ENCODE measurements around the gene ZNF302.
"Not testable (repeated sequence)": the region's sequence is repeated elsewhere in the genome, so short reads cannot be mapped to it uniquely, and the experiment has no call there.

The ZNF302 gene

DNA sequence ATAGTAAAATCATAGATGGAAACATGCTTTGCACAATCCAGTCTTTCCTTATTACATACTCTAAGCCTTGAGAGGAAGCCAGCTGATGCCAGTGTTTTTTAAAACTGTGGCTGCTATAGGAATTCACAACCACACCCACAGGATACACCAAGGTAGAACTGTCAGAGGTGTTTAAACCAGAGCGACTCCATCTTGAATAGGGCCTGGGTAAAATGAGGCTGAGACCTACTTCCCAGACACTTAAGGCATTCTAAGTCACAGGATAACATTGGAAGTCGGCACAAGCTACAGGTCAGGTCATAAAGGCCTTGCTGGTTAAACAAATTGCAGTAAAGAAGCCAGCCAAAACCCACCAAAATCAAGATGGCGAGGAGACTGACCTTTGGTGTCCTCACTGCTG is 2.2 kb upstream of the ZNF302 start:
- DNase-seq = no peak

DNA sequence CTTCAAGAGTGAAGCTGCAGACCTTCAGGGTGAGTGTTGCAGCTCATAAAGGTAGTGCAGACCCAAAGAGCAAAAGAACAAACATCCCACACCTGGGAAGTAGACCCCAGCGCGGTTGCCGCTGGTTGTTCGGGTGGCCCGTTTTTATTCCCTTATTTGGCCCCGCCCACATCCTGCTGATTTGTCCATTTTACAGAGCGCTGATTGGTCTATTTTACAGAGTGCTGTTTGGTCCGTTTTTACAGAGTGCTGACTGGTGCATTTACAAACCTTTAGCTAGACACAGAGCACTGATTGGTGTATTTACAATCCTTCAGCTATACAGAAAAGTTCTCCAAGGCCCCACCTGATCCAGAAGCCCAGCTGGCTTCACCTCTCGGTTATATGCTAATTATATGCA is 1.6 kb upstream of the ZNF302 start:
- no peak for DNase-seq

DNA sequence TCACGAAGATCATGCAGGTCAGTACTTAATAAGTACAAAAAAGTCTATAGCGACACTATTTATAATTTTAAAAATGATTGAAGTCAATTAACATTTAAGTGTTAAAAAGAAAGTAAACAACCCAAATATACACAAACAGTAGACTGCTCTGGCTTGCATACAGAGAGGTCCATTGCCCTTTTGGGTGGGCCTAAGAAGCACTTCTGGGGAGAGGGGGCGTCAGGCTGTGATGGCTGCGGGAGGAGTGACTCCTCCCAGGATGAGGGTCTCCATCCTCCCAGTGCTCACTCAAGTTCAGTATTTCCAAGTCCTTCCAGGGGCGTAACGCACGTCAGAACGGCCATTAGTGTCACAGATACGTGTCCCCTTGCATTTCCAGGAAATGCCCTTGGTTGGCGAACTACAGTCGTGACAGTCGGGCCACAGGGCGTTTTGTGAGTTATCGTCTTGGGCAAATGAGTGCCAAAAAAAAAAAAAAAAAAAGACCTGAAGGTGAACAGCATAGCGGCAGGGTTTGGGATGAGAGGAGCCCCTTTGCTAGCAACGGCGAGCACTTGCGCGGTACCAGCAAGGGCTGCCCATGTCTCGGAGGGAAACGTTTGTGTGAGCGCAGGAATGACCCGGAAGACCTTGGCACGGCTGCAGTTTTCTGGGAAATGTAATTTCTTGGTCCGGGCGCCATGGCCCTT is 637 bp upstream of the ZNF302 start, which contains the start of gene SCGB2B2:
SCGB2B2 (minus strand) TSS at position 463 of the 689 bp plus-strand sequence. CDS start 82,596 bp downstream, outside the sequence.
- DNase-seq = peak; percentile 93

DNA sequence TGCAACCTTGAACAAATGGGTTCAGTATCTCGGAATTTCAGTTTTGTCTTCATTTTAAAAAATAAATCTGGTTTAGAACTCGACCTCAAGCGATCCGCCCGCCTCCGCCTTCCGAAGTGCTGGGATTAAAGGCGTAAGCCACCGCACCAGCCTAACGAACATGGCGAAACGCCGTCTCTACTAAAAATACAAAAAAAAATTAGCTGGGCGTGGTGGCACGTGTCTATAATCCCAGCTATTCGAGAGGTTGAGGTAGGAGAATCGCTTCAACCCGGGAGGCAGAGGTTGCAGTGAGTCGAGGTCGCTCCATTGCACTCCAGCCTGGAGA is 571 bp downstream of the ZNF302 start:
- no peak for DNase-seq

DNA sequence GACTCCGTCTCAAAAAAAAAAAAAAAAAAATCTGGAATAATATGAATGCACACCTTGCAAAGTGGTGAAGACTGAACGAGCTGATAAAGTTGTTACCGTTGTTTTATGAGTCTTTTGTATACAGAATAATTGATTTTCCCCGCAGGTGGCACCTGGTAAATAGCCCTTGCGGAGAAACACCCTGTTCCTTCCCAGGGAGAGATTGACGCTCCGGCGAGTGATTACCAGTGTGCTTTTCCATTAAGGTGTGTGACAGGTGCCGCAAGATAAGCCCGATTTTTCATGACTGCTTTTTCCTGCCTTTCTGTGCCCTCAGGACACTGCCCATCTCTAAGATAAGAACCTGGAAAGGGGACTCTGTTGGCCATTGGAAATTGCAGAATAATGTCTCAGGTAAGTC is 943 bp downstream of the ZNF302 start:
- DNase-seq = no peak

DNA sequence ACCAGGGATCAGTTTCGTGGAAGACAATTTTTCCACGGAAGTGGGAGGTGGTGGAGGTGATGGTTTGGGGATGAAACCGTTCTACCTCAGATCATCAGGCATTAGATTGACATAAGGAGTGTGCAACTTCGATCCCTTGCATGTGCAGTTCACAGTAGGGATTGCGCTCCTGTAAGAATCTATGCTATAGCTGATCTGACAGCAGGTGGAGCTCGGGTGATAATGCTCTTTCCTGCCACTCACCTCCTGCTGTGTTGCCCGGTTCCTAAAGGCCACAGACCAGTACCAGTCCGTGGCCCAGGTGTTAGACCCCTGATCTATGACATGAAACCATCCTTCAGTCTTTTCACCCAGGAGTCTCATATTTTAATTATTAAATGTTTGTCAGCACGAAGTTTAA is 4.0 kb downstream of the ZNF302 start:
- DNase-seq = no peak

DNA sequence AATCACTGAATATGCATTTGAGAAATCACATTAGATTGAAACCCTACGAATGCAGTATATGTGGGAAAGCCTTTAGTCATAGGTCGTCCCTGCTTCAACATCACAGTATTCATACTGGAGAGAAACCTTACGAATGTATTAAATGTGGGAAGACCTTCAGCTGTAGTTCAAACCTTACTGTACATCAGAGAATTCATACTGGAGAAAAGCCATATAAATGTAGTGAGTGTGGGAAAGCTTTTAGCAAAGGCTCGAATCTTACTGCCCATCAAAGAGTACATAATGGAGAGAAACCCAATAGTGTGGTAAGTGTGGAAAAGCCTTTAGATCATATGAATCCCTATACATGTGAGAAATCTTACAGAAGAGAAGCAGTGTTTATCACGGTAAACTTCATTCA is 7.8 kb downstream of the ZNF302 start:
- DNase-seq = not testable (repeated sequence)

DNA sequence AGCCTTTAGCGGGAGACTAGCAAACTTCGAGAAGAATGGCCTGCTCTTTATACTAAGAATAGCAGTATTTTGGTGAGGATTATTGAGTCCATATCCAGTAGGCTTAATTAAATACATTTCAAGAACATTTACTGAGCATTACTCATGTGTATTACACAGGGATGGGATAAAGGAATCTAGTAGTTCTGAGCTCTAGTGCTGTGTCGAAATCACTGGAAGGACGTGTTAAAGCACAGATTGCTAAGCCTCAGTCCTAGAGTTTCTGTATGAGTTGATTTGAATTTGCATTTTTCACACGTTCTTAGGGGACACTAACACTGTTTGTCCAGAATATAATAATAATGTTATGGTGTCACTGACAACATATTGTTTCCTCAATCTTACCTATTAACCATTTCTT is 9.0 kb downstream of the ZNF302 start:
- no peak for DNase-seq

DNA sequence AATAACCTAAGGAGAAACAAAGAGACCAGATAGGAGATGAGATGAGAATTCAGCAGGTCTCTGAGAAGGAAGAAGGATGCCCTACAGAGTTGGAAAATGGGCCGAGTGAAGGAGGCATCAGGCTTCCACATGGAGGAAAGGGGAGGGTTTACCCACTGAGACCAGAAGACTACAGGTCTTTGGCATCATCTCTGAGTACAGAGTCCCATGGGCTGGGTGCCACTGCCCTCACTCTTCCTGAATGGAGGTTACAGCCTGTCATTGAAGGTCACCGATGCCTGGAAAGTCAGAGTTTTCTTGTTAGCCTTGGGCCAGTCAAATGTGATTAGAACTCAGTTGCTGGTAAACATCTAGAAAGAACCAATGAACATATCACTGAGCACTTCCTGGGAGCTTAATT is 9.9 kb downstream of the ZNF302 start:
- DNase-seq = no peak

DNA sequence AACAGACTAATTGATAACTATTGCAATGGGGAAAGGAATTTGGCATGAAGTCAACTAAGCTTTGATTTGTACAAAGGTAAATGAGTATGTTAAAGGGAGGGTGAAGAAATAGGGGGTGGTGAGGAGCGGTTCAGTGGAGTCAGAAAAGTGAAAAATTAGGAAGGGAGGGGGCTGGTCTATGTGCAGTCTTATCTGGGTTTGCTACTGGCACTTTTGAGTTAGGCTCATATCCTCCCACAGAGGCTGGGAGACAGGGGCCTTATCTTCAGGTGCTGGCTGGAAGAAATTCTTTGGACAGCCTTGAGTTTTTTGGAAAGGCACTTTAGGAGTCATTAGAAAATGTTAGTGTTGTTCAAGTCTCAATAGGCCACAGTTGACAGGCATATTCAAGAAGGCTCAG is 11.1 kb downstream of the ZNF302 start:
- DNase-seq = no peak

DNA sequence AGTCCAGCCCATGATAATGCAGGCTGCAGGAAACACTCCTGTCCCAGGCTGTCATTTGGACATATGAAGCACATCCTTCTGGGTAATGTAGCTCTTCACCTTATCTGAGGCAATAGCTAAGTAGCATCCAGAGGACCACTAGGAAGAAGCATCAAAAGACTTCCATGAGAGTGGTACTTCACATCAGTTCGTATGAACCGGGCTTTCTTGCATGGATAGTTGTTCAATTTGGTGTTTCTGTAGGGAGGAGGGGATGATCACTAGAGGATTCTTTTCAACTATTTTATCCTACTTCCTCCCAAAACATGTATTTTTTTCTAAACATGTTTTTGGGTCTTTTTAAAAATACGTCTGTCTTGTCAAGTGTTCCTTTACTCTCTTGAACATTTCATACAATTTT is 12.9 kb downstream of the ZNF302 start:
- DNase-seq = no peak

DNA sequence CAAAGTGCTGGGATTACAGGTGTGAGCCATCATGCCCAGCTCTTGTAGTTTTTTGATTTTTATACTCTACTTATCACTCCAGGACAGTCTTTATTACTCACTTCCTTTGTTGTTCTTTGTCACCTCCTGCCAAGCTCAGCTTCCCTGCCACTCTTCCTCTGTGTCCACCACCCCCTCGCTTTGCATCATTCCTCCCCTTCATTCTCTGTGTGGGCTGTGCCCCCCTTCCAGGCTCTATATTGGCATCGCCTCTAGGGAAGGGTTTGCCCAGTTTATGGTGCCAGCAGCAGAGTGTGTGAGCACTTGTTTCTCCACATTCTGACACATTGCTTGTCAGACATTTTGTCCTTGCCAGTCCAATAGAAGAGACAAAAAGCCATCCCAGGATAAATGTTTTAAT is 15.1 kb downstream of the ZNF302 start:
- no peak for DNase-seq

DNA sequence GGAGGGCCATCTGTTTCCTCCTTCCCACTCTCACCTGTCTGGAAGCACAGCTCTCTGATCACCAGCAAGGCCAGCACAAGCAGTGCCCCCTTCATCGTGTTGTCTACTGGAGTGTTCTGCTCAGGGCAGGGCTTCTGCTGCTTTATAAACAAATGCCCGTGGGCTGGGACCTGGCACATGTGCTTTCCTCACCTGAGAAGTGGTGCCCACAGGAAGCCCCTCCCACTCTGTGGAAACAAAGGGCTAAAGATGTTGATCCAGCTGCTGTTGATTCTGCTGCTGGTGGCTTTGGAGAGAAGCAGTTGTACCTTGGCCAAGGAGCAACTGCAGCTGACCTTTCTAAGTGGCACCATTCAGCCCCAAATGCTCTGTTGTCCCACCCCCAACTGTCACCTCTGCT is 30.2 kb downstream of the ZNF302 start:
- DNase-seq = no peak

DNA sequence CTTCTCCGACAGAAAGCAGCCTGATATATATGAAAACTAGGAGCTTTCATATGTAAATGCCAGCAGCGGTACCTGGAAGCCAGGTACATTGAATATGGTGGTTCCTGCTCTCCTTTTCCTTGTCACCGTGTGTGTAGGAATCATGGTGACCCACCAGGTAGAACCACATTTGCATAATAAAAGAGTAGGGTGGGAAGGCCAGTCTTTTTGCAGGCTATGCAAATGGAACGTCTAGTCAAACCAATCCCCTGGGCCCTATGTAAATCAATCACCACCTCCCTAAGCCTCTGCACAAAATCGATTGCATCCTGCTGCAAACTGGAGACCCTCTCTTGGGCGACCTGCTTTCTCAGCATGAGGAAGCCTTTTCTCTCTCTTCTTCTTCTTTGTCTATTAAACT is 34.4 kb downstream of the ZNF302 start:
- no peak for DNase-seq

DNA sequence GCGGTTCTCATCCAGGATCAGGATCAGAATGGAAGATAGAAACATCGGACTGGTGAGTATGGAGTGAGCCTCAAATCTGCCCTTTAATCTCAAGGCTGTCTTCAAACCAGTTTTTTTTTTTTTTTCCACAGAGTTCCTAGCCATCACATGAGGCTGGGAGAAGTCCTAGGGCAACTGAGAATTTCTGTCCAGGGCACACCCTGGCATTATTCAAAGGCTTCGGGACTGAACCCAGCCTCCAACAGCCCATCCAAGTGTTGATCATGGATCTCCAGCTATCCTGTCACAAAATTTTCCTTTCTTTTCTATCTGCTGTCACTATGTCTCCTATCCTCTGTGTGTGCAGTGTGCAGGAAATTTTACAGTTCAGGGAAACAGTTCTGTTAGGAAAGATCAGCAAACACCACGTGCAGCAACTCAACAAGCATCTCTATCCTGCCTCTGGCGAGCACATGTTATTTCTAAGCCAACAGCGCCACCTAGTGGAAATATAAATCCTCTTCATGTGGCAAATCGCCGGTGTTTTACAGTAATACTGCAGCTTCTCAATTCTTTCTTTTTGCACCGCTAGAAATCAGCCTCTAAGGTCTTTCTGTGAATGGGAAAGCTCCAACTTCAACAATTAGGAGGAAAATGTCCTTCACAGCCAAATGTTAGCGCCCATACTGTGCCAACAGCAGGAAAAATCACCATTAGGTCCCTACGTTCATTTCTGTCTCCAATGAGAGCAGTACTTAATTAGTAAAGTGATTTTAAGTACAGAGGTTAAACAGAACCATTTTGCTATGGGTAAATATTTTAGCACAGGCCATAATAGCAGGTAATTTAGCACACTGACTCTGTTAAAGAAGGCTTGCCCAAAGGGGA is 35.1 kb downstream of the ZNF302 start:
- peak; percentile 56 for DNase-seq

DNA sequence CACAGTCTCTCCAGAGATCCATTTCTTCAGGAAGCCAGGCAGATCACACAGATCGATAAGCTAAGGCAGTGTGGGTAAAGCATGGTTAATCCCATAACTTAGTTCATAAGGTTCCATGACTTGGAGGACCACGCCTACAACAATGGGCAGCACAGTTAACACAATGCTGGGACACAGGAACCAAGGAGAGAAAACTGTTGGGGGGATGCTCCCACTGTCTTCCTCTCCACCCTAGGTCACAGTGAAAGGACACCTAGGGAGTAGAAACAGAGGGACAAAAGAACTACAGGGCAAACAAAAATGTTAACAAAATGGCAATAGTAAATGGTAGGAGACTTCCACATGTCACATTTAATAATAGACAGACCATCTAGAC is 35.8 kb downstream of the ZNF302 start:
- no peak for DNase-seq

DNA sequence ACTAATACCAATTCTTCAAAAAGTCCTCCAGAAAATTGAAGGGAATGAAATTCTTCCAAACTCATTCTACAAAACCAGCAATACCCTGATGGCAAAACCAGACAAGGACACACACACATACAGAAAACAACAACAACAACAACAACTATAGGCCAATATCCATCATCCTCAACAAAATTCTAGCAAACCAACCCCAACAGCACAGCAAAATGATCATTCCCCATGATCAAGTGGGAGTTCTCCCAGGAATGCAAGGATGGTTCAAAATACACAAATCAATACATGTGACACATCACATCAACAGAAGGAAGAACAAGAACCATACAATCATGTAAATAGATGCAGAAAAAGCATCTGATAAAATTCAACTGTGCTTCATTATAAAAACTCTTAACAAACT is 37.9 kb downstream of the ZNF302 start:
- no peak for DNase-seq

DNA sequence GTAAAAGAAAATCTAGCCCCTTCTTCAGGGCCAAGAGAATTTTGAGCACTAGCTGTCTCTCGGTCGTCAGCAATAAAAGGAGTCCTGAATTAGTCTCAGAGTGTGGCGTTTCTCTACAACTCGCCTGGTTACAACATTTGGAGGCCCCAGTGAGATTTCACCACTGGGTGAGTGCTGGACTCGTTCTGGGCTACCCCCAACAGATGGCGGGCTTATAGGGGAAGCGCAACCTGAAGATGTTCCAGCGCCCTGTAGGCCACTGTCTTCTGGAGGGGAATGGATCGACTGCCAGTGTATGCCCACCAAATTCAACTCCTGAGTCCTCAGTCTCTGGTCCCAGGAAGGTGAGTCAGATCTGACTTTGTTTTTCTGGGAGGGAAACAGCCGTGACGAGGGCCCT is 44.9 kb downstream of the ZNF302 start:
- DNase-seq = no peak

DNA sequence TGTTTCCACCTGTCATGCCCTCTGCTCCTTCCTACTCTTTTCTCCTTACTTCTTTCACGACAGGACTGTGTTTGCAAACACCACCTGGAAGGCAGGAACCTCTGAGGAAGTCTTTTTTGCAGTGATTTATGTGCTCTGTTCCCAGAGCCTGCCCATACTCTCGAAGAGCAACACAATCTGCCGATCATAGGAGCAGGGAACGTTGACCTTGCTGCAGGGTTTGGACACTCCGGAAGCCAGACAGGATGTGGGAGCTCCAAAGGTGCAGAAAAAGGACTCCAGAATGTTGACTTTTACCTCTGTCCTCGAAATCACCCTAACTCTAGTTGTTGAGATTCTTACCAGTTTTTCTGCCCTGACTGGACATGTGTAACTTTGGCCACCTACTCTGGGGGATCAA is 47.9 kb downstream of the ZNF302 start:
- no peak for DNase-seq

DNA sequence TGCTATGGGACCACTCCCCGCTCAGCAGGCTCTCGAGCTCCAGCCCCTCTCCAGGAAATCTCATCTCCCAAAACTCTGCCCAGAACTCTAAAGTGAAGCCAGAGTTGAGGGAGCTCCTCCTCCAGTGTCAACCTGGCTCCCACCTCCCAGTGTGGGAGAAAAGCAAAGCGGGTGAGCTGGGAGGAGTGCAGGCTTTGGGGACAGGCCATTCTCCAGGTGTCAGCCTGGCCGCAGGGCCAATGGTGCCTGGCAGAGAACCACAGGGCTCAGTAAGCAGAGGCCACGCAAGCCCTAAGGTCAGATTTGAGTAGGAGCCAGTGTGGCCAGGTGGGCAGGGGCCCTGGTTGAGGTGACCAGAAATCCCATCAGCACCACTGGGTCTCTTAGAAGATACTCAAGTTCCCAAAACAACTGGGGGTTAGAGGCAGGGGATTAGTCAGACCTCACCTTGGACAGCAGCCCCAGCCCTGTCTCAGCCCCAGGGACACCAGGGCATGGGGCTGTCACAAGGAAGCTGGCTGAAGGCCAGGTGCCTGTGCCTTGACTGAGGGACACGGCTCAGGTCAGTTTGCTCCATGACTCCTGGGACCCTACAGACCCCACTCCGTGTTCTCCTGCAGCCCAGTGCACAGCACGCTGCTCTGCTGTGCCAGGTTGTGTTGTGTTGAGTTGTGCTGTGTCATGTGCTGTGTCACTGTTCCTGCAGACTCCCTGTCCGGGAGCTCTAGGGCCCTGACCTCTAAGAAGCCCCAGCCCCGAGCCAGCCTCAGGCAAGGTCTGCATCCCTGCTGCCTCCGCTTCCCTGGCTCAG is 53.7 kb downstream of the ZNF302 start:
- no peak for DNase-seq

DNA sequence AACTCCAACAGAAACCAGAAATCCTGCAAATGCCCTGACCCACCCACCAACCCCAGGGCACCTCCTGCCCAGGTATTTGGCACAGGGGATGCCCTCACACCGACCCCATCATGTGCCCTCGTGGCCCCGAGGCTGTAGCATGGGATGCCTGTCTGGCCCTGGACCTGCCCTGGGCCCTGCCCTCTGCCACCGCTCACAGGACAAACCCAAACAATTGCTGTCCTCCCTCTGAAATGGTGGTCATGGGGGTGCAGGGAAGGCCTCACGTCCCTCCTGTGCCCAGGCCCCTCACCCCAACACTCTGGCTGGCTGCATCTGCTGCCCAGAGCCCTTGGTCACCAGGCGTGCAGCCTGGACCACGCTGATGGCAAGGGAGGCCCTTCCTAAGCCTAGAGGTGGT is 54.5 kb downstream of the ZNF302 start:
- no peak for DNase-seq

DNA sequence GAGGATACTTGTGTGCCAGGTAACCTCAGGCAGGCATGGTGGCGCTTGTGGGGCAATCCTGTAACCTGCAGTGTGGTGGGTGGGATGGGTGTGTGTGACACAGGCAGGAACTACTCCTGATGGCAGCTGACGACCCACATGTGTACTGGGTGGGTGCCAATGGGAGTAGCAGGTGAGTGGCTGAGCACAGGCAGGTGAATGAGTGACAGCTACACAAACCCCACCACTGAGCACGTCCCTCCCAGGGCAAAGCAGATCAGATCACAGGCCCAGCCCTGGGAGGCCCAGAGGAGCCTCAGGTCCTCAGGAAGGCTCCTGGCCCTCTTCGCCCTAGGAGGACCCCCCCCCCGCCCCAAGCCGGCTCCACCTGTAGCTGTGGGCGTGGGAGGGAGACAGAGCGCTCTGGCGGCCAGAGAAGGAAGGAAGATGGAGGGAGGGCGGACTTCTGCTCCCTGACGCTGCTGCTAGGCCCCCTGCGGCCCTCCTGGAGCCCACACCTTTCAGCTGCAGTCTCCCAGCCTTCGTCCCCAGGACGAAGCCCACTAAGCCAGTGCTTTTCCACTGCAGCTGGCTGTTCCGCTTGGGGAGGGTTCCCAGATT is 55.2 kb downstream of the ZNF302 start:
- DNase-seq = no peak

DNA sequence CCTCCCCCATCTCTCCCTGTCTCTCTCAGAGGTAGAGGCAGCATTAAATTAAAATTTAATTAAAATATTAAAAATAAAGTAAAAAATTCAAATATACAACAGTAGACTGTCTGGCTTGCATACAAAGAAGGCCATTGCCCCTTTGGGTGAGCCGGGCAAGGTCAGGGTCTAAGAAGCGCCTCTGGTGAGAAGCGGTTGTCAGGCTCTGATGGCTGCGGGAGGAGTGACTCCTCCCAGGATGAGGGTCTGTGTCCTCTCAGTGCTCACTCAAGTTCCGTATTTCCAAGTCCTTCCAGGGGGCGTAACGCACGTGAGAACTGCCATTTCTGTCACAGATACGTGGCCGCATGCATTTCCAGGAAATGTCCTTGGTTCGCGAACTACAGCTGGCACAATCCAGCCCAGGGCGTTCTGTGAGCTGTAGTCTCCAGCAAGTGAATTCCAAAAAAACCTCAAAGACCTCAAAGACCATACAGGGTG is 55.8 kb downstream of the ZNF302 start:
- no peak for DNase-seq
